ENCODE results near the gene LAMP5.
A peak's percentile ranks its signal among the peaks of the same experiment; 100 is the strongest.

LAMP5 gene

GRCh38 chr20:9514461-9515213, at the start of gene LAMP5:
TSS of gene LAMP5 (plus strand) at chr20:9514590. CDS start at chr20:9514853, 263 bp downstream.
- DNase-seq (ENCODE audit: insufficient read length, low spot score), result no peak
- no peak for FAIRE-seq

GRCh38 chr20:9467995-9468394, 46.4 kb upstream of the LAMP5 start:
- DNase-seq (ENCODE audit: insufficient read length, low spot score) (no peak), FAIRE-seq (peak; percentile 11)

- DNase-seq (ENCODE audit: insufficient read length, low spot score) (no peak), FAIRE-seq (no peak)
These were observed 39.5 kb upstream of the LAMP5 start for GRCh38 chr20:9474835-9475415.

- DNase-seq (ENCODE audit: insufficient read length, low spot score) (no peak), FAIRE-seq (no peak)
These were observed 38.9 kb upstream of the LAMP5 start for GRCh38 chr20:9475456-9475855.

- DNase-seq (ENCODE audit: insufficient read length, low spot score) (no peak), FAIRE-seq (no peak)
These were observed 38.2 kb upstream of the LAMP5 start for GRCh38 chr20:9476174-9476573.

GRCh38 chr20:9476637-9477036, 37.8 kb upstream of the LAMP5 start:
- DNase-seq (ENCODE audit: insufficient read length, low spot score), result no peak
- no peak for FAIRE-seq

GRCh38 chr20:9478771-9479170, 35.6 kb upstream of the LAMP5 start:
- no peak for FAIRE-seq
- DNase-seq (ENCODE audit: insufficient read length, low spot score), result no peak

GRCh38 chr20:9480066-9480465, 34.3 kb upstream of the LAMP5 start:
- no peak for FAIRE-seq
- DNase-seq (ENCODE audit: insufficient read length, low spot score), result no peak

- peak; percentile 61 for FAIRE-seq
These were observed 32.2 kb upstream of the LAMP5 start for GRCh38 chr20:9482180-9482579.

GRCh38 chr20:9483131-9483530, 31.3 kb upstream of the LAMP5 start:
- FAIRE-seq (no peak), DNase-seq (ENCODE audit: insufficient read length, low spot score) (no peak)

More at GRCh38 chr20:9482180-9482579, 32.2 kb upstream of the LAMP5 start:
- DNase-seq (ENCODE audit: insufficient read length, low spot score), result no peak

GRCh38 chr20:9485614-9486340, 28.6 kb upstream of the LAMP5 start:
- no peak for FAIRE-seq

GRCh38 chr20:9487231-9487630, 27.2 kb upstream of the LAMP5 start:
- no peak for FAIRE-seq
- DNase-seq (ENCODE audit: insufficient read length, low spot score), result no peak

More at GRCh38 chr20:9485614-9486340, 28.6 kb upstream of the LAMP5 start:
- DNase-seq (ENCODE audit: insufficient read length, low spot score), result no peak

GRCh38 chr20:9488063-9488462, 26.3 kb upstream of the LAMP5 start:
- FAIRE-seq (no peak), DNase-seq (ENCODE audit: insufficient read length, low spot score) (no peak)

- FAIRE-seq (no peak), DNase-seq (ENCODE audit: insufficient read length, low spot score) (no peak)
These were observed 24.2 kb upstream of the LAMP5 start for GRCh38 chr20:9490161-9490560.

GRCh38 chr20:9490631-9491030, 23.8 kb upstream of the LAMP5 start:
- DNase-seq (ENCODE audit: insufficient read length, low spot score), result no peak
- FAIRE-seq, result no peak

GRCh38 chr20:9491324-9491723, 23.1 kb upstream of the LAMP5 start:
- FAIRE-seq, result no peak
- DNase-seq (ENCODE audit: insufficient read length, low spot score), result no peak

GRCh38 chr20:9492067-9492466, 22.3 kb upstream of the LAMP5 start:
- no peak for DNase-seq (ENCODE audit: insufficient read length, low spot score)
- FAIRE-seq, result no peak

- no peak for FAIRE-seq
- no peak for DNase-seq (ENCODE audit: insufficient read length, low spot score)
These were observed 20.6 kb upstream of the LAMP5 start for GRCh38 chr20:9493803-9494202.

GRCh38 chr20:9495701-9496100, 18.7 kb upstream of the LAMP5 start:
- DNase-seq (ENCODE audit: insufficient read length, low spot score) (no peak), FAIRE-seq (no peak)

- DNase-seq (ENCODE audit: insufficient read length, low spot score), result no peak
- no peak for FAIRE-seq
These were observed 18.2 kb upstream of the LAMP5 start for GRCh38 chr20:9496155-9496554.

- DNase-seq (ENCODE audit: insufficient read length, low spot score), result no peak
- no peak for FAIRE-seq
These were observed 16.1 kb upstream of the LAMP5 start for GRCh38 chr20:9498322-9498721.

Measured in GM19239 (cell line).